Measurements from ENCODE around the gene RUNX2. TPM values are rescaled to one million over a fixed set of nuclear protein-coding genes. Genes with fewer than 3 reads are reported as not detected.
"Not testable (repeated sequence)": the region's sequence is repeated elsewhere in the genome, so short reads cannot be mapped to it uniquely, and the experiment has no call there.

The RUNX2 gene
- total RNA-seq, 3 donors from 2014 or later: 26.5 to 37.0 (median 31.0) TPM

- H3K27me3 Mint-ChIP-seq (ENCODE audit: low read depth): no peaks in the 10 kb centered on the region
- H3K36me3 Mint-ChIP-seq (ENCODE audit: insufficient read depth): peaks cover 33% of the 10 kb centered on the region
- H3K9me3 Mint-ChIP-seq: no peaks in the 10 kb centered on the region
- ATAC-seq (no peak), DNase-seq (no peak)
- H3K4me3 Mint-ChIP-seq: no peak overlapping the region
- peaks cover 12% of the 10 kb centered on the region for H3K4me1 Mint-ChIP-seq (ENCODE audit: low read depth)
Measured at GRCh38 chr6:45545416-45545815, 217.3 kb downstream of the RUNX2 start.

DNA sequence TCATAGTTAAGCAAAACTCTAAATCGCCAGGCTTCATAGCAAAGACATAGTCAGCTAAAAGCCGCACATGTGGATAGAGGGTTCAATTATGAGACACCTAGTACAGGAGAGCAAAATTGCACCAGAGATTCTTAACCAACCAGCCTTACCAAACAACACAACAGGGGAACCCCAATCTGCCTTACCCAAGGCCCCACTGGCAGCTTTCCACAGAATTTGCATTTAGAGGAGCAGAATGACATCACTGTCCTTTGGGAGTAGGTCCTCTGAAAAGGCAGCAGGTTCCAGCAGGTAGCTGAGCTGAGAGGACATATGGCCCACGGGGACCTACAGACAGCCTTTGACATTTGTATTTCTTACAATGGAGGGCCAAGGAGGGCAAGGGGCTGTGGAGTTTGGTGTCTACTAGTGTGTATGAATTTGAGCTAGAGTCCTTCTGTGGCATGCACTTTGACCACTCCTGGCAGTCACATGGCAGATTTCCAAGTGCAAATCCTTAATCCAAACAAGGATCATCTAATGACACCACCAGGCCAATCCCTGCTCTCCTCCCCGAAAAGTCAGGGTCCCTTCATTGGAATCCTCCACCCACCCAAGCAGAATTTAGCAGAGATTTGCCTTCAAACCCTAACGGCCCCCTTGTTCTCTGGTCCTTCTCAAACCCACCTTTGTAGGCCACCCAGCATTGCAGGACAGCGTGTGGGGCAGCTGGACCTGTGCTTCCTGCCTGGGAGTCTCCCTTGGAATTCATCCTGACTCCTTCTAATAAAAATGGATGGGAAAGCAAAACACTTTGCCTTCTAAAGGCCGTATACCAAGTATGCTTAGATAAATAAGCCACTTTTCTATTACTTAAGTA, 220.8 kb downstream of the RUNX2 start:
- peaks cover 15% of the 10 kb centered on the region for H3K4me1 Mint-ChIP-seq (ENCODE audit: low read depth)
- no peaks in the 10 kb centered on the region for H3K9me3 Mint-ChIP-seq
- no peaks in the 10 kb centered on the region for H3K27me3 Mint-ChIP-seq (ENCODE audit: low read depth)
- peaks cover 26% of the 10 kb centered on the region for H3K36me3 Mint-ChIP-seq (ENCODE audit: insufficient read depth)
- no peak for ATAC-seq
- no peak overlapping the region for H3K4me3 Mint-ChIP-seq
- no peak for DNase-seq

DNA sequence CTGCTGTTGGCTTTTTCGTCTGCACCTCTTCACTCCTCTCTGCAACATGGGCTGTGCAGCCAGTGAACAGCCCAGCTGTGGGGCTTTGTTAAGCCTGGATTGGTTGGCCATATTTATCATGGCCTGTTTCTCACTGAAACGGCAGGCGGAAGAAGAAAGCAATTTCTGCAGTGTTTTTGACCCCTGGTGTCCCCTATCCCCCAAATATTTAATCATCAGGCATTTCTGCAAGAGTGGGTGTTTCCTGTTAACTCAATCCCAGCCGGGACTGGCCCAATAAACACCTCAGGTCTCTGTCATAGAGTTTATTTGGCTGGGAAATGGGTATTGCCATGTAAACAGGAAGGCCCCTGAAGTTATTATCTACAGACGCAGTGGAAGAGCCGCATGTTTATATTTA, 224.4 kb downstream of the RUNX2 start:
- ATAC-seq: no peak
- Mint-ChIP-seq H3K4me3 (no peak overlapping the region), H3K9me3 (no peaks in the 10 kb centered on the region), H3K36me3 (ENCODE audit: insufficient read depth) (peaks cover 11% of the 10 kb centered on the region), H3K27me3 (ENCODE audit: low read depth) (no peaks in the 10 kb centered on the region), H3K4me1 (ENCODE audit: low read depth) (peaks cover 19% of the 10 kb centered on the region)
- DNase-seq: no peak

GRCh38 chr6:45553730-45554344, 225.7 kb downstream of the RUNX2 start:
- Mint-ChIP-seq H3K9me3 (no peaks in the 10 kb centered on the region), H3K4me3 (no peak overlapping the region), H3K27me3 (ENCODE audit: low read depth) (no peaks in the 10 kb centered on the region), H3K4me1 (ENCODE audit: low read depth) (peaks cover 20% of the 10 kb centered on the region), H3K36me3 (ENCODE audit: insufficient read depth) (peaks cover 4% of the 10 kb centered on the region)
- DNase-seq (no peak), ATAC-seq (no peak)

DNA sequence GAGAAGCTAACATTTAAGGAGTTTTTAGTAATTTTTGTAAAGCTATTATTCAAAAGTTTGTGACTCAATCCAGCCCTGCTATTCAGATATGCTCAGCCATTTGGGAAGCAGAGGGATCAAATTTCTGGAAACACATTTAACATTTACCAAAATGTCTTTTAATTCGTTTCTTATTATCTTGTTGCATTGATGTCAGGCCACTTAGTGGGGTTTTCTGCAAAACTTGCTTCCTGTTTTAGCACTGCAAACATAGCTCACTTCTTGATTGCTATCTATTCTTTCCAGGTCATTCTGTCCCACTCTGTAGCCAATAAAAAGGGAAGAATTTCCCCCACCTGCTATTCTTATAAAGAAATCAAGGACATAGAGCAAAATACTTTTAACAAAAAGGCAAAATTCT, 226.5 kb downstream of the RUNX2 start:
- Mint-ChIP-seq H3K4me1 (ENCODE audit: low read depth) (peaks cover 25% of the 10 kb centered on the region), H3K27me3 (ENCODE audit: low read depth) (no peaks in the 10 kb centered on the region), H3K36me3 (ENCODE audit: insufficient read depth) (no peaks in the 10 kb centered on the region), H3K4me3 (no peak overlapping the region), H3K9me3 (no peaks in the 10 kb centered on the region)
- no peak for ATAC-seq
- no peak for DNase-seq

DNA sequence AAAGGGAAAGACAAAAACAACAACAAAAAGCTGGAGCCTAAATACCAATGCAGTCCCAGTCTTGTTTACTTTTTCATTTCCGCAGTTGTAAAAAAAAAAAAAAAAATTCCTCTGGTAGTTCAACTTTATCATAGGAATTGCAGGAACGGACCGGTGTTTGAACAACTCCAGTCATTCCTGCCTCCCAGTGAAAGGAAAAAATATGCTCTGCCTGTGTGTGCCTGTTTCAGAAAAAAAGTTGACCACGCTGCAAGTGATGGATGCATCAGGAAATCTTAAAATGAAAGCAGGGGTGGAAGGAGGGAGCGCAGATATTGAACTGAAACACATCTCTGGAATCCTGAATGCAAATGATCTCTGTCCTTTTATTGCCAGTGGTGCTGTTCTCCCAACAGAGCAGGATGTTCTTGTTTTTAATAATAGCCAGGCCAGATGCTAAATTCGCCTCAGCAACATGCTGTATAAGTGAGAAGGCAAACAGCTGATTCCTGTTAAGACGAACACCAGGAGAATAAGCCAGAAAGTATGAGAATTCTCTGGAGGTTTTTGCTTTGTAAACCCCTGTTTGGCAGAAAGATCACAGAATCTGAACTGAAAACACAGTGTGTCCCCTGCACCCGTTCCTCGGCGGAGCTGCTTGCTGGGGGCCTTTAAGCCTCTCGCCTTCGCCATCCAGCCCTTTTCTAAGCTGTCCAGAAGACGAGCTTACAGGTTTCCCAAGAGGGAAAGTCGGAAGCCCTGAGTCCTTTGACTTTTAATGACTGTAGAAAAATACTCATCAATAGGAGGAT, 228.0 kb downstream of the RUNX2 start:
- H3K4me3 Mint-ChIP-seq: no peak overlapping the region
- H3K27me3 Mint-ChIP-seq (ENCODE audit: low read depth): no peaks in the 10 kb centered on the region
- H3K4me1 Mint-ChIP-seq (ENCODE audit: low read depth): peaks cover 33% of the 10 kb centered on the region
- DNase-seq (no peak), ATAC-seq (no peak)
- no peaks in the 10 kb centered on the region for H3K36me3 Mint-ChIP-seq (ENCODE audit: insufficient read depth)
- H3K9me3 Mint-ChIP-seq: no peaks in the 10 kb centered on the region

GRCh38 chr6:45556828-45557227, 228.7 kb downstream of the RUNX2 start:
- no peak overlapping the region for H3K4me3 Mint-ChIP-seq
- H3K9me3 Mint-ChIP-seq: no peaks in the 10 kb centered on the region
- no peaks in the 10 kb centered on the region for H3K36me3 Mint-ChIP-seq (ENCODE audit: insufficient read depth)
- ATAC-seq (no peak), DNase-seq (no peak)
- H3K27me3 Mint-ChIP-seq (ENCODE audit: low read depth): no peaks in the 10 kb centered on the region
- peaks cover 33% of the 10 kb centered on the region for H3K4me1 Mint-ChIP-seq (ENCODE audit: low read depth)

- ATAC-seq: no peak
- no peak for DNase-seq
- Mint-ChIP-seq H3K27me3 (ENCODE audit: low read depth) (no peaks in the 10 kb centered on the region), H3K4me1 (ENCODE audit: low read depth) (peaks cover 30% of the 10 kb centered on the region), H3K36me3 (ENCODE audit: insufficient read depth) (no peaks in the 10 kb centered on the region), H3K9me3 (no peaks in the 10 kb centered on the region), H3K4me3 (no peak overlapping the region)
Measured at GRCh38 chr6:45557454-45557853, 229.3 kb downstream of the RUNX2 start.

- H3K36me3 Mint-ChIP-seq (ENCODE audit: insufficient read depth): no peaks in the 10 kb centered on the region
- ATAC-seq: peak; percentile 86 to 91
- peaks cover 23% of the 10 kb centered on the region for H3K4me1 Mint-ChIP-seq (ENCODE audit: low read depth)
- DNase-seq: no peak
- H3K27me3 Mint-ChIP-seq (ENCODE audit: low read depth): no peaks in the 10 kb centered on the region
- H3K4me3 Mint-ChIP-seq: no peak overlapping the region
- H3K9me3 Mint-ChIP-seq: no peaks in the 10 kb centered on the region
Measured at GRCh38 chr6:45558858-45559257, 230.7 kb downstream of the RUNX2 start.

- DNase-seq; H3K9me3 Mint-ChIP-seq; H3K27me3 Mint-ChIP-seq (ENCODE audit: low read depth); H3K4me3 Mint-ChIP-seq; H3K36me3 Mint-ChIP-seq (ENCODE audit: insufficient read depth): not testable (repeated sequence)
- H3K4me1 Mint-ChIP-seq (ENCODE audit: low read depth): peaks cover 20% of the 10 kb centered on the region
- ATAC-seq: peak in 1 of 2 donors; percentile 46
Measured at GRCh38 chr6:45560321-45560820, 232.2 kb downstream of the RUNX2 start.

GRCh38 chr6:45562171-45562570, 234.0 kb downstream of the RUNX2 start:
- Mint-ChIP-seq H3K4me3 (no peak overlapping the region), H3K9me3 (peaks cover 6% of the 10 kb centered on the region), H3K27me3 (ENCODE audit: low read depth) (no peaks in the 10 kb centered on the region), H3K4me1 (ENCODE audit: low read depth) (peaks cover 18% of the 10 kb centered on the region), H3K36me3 (ENCODE audit: insufficient read depth) (peaks cover 5% of the 10 kb centered on the region)
- DNase-seq (no peak), ATAC-seq (no peak)

DNA sequence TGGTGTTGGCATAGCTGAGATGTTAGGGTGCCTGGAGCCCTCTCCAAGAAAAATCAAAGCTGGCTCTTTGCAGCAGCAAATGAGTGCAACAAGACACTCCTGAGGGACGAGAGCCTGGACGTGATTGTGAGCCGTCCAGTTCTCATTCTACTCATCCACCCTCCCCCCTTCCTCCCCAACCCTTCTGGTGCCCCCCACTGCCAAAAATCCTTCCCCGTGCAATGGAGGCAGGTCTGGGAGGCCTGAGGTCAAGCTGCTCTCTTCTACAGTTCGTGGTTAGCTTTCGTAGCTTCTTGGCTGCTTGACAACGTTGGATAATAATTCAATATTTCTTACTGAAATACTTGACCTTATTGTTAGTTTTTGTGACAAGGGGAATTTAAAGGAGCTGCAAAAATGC, 234.9 kb downstream of the RUNX2 start:
- ATAC-seq: no peak
- DNase-seq: no peak
- Mint-ChIP-seq H3K9me3 (peaks cover 6% of the 10 kb centered on the region), H3K27me3 (ENCODE audit: low read depth) (no peaks in the 10 kb centered on the region), H3K4me1 (ENCODE audit: low read depth) (peaks cover 17% of the 10 kb centered on the region), H3K36me3 (ENCODE audit: insufficient read depth) (peaks cover 5% of the 10 kb centered on the region), H3K4me3 (no peak overlapping the region)

DNA sequence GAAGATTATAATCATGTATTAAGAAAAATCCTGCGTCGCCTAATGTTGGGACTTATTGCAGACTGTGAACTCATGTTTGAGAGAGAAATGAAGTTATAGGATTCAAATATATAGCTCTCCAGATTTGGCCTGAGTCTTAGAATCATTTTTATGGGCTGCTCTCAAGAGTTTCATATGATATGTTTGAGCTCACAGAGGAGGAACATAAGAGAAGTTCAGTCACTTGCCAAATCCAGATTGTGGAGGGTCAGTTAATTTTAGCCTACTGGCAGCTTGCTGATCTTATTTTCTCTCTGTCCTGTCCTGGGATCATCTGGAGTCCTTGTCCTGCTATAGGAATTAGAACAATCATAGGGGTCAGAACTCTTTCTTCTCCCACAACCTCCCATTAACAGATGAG, 235.7 kb downstream of the RUNX2 start:
- Mint-ChIP-seq H3K4me3 (no peak overlapping the region), H3K9me3 (peaks cover 6% of the 10 kb centered on the region), H3K4me1 (ENCODE audit: low read depth) (peaks cover 14% of the 10 kb centered on the region), H3K27me3 (ENCODE audit: low read depth) (no peaks in the 10 kb centered on the region), H3K36me3 (ENCODE audit: insufficient read depth) (peaks cover 5% of the 10 kb centered on the region)
- DNase-seq (no peak), ATAC-seq (no peak)

- ATAC-seq: no peak
- H3K4me3 Mint-ChIP-seq: no peak overlapping the region
- H3K9me3 Mint-ChIP-seq: peaks cover 6% of the 10 kb centered on the region
- H3K4me1 Mint-ChIP-seq (ENCODE audit: low read depth): peaks cover 10% of the 10 kb centered on the region
- H3K36me3 Mint-ChIP-seq (ENCODE audit: insufficient read depth): peaks cover 5% of the 10 kb centered on the region
- DNase-seq: no peak
- no peaks in the 10 kb centered on the region for H3K27me3 Mint-ChIP-seq (ENCODE audit: low read depth)
Measured at GRCh38 chr6:45566882-45567281, 238.8 kb downstream of the RUNX2 start.

Data from activated T-cell treated with anti-CD3 and anti-CD28 coated beads, Interleukin-2, amount 50 U/mL, for 4 hours (primary cell).